SU-DHL-6 (cell line): ENCODE results near the gene ARHGAP6.
"Not testable (repeated sequence)": the region's sequence is repeated elsewhere in the genome, so short reads cannot be mapped to it uniquely, and the experiment has no call there.

Experiments
- H2AFZ ChIP-seq: fragments of 200-600 bp; sonication (generic); 2 replicates; pipeline ENCODE4 v1.6.1; 2014; ENCODE audit warnings: low read depth, mild to moderate bottlenecking, moderate library complexity, mixed read lengths, antibody characterized with exemption, low read length; ENCODE audit not compliant: severe bottlenecking
- H3F3A ChIP-seq: fragments of 200-600 bp; shearing (Covaris generic); 2 replicates; pipeline ENCODE4 v1.6.0; 2016; ENCODE audit warnings: antibody characterized with exemption, mild to moderate bottlenecking; ENCODE audit not compliant: insufficient read depth
- H3K27ac ChIP-seq: fragments of 200-600 bp; sonication (generic); 2 replicates; pipeline ENCODE4 v1.5.1; 2016; ENCODE audit warnings: low read depth, mild to moderate bottlenecking, low read length, moderate library complexity, mixed read lengths
- H3K27me3 ChIP-seq: fragments of 200-600 bp; sonication (generic), shearing (Covaris generic); 2 replicates; pipeline ENCODE4 v1.6.0; 2014; ENCODE audit warnings: mild to moderate bottlenecking, low read length
- H3K36me3 ChIP-seq: fragments of 200-600 bp; sonication (generic); 2 replicates; pipeline ENCODE4 v1.6.1; 2014; ENCODE audit warnings: mild to moderate bottlenecking, low read length, mixed read lengths
- H3K4me2 ChIP-seq: fragments of 300-600, 200-600 bp; shearing (Covaris generic), sonication (generic); 2 replicates; pipeline ENCODE4 v1.6.0; 2014; ENCODE audit warnings: low read length, low read depth, mild to moderate bottlenecking; ENCODE audit not compliant: poor library complexity, severe bottlenecking
- H3K4me3 ChIP-seq: fragments of 200-600 bp; sonication (generic); 2 replicates; pipeline ENCODE4 v1.5.1; 2014; ENCODE audit warnings: antibody characterized with exemption, low read length, mild to moderate bottlenecking, mixed read lengths; ENCODE audit not compliant: insufficient read depth, poor library complexity, severe bottlenecking
- H3K79me2 ChIP-seq: fragments of 200-600 bp; sonication (generic); 2 replicates; pipeline ENCODE4 v1.6.1; 2014; ENCODE audit warnings: mild to moderate bottlenecking, low read length, moderate library complexity; ENCODE audit not compliant: insufficient read depth
- H3K9ac ChIP-seq: fragments of 200-600 bp; sonication (generic); 2 replicates; pipeline ENCODE4 v1.7.0; 2014; ENCODE audit warnings: mild to moderate bottlenecking, low read length
- H3K9me2 ChIP-seq: fragments of 200-600 bp; sonication (generic); replicated peaks from 2 replicates; pipeline ENCODE4 v1.6.1; 2014; ENCODE audit warnings: low read length; ENCODE audit not compliant: insufficient read depth
- H3K9me3 ChIP-seq: fragments of 200-600 bp; sonication (generic); 2 replicates; pipeline ENCODE4 v1.6.1; 2014; ENCODE audit warnings: low read length, mixed read lengths; ENCODE audit not compliant: insufficient read depth
- H4K20me1 ChIP-seq: fragments of 200-600 bp; sonication (generic); 2 replicates; pipeline ENCODE4 v1.6.1; 2014; ENCODE audit warnings: low read depth, mild to moderate bottlenecking, antibody characterized with exemption, low read length, moderate library complexity, mixed read lengths
- EZH2phosphoT487 ChIP-seq: fragments of 200-600 bp; sonication (generic), shearing (Covaris generic); conservative IDR thresholded peaks from 2 replicates; pipeline ENCODE4 v1.6.1; 2018; ENCODE audit warnings: mild to moderate bottlenecking, antibody characterized with exemption, low read length, moderate library complexity, mixed read lengths
- TF ChIP-seq, protein P1 (sequence below): fragments of 200-600 bp; sonication (generic); IDR thresholded peaks from one replicate; pipeline ENCODE4 v1.5.1; 2017; ENCODE audit warnings: antibody characterized with exemption, mild to moderate bottlenecking, low read length, moderate library complexity; ENCODE audit not compliant: insufficient read depth, poor library complexity, severe bottlenecking

Gene ARHGAP6

GRCh38 chrX:11579636-11580600 is 85.8 kb downstream of the ARHGAP6 start:
- Histone ChIP-seq H3K36me3 (no peaks in the 10 kb centered on the region), H3K27me3 (no peaks in the 10 kb centered on the region), H3K27ac (no peak overlapping the region), H3F3A (no peaks in the 10 kb centered on the region), H3K9ac (no peak overlapping the region), H3K4me2 (no peak overlapping the region), H2AFZ (no peak overlapping the region), H3K79me2 (no peaks in the 10 kb centered on the region), H4K20me1 (no peaks in the 10 kb centered on the region), H3K4me3 (no peak overlapping the region), H3K9me3 (no peaks in the 10 kb centered on the region), H3K9me2 (no peaks in the 10 kb centered on the region)
- TF ChIP-seq EZH2phosphoT487, result no peak
- TF ChIP-seq, protein P1, sequence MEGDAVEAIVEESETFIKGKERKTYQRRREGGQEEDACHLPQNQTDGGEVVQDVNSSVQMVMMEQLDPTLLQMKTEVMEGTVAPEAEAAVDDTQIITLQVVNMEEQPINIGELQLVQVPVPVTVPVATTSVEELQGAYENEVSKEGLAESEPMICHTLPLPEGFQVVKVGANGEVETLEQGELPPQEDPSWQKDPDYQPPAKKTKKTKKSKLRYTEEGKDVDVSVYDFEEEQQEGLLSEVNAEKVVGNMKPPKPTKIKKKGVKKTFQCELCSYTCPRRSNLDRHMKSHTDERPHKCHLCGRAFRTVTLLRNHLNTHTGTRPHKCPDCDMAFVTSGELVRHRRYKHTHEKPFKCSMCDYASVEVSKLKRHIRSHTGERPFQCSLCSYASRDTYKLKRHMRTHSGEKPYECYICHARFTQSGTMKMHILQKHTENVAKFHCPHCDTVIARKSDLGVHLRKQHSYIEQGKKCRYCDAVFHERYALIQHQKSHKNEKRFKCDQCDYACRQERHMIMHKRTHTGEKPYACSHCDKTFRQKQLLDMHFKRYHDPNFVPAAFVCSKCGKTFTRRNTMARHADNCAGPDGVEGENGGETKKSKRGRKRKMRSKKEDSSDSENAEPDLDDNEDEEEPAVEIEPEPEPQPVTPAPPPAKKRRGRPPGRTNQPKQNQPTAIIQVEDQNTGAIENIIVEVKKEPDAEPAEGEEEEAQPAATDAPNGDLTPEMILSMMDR, result no peak

DNA sequence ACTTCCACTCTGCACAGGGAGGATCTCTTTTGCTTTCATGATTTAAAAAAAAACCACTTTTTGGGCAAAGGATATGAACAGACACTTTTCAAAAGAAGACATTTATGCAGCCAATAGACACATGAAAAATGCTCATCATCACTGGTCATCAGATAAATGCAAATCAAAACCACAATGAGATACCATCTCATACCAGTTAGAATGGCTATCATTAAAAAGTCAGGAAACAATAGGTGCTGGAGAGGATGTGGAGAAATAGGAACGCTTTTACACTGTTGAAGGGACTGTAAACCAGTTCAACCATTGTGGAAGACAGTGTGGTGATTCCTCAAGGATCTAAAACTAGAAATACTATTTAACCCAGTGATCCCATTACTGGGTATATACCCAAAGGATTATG is 87.4 kb downstream of the ARHGAP6 start:
- not testable (repeated sequence) for H3K4me3 ChIP-seq, H3K79me2 ChIP-seq, H3K27ac ChIP-seq, H3K9me3 ChIP-seq, H3K4me2 ChIP-seq, H3K36me3 ChIP-seq, H3K9ac ChIP-seq, H3K27me3 ChIP-seq, H2AFZ ChIP-seq, H3K9me2 ChIP-seq, H3F3A ChIP-seq, H4K20me1 ChIP-seq

GRCh38 chrX:11577603-11578002 is 88.1 kb downstream of the ARHGAP6 start:
- no peak overlapping the region for H3K9ac ChIP-seq
- TF ChIP-seq, protein P1, result no peak
- no peak for TF ChIP-seq EZH2phosphoT487
- H2AFZ ChIP-seq, result no peak overlapping the region
- no peak overlapping the region for H3K27ac ChIP-seq
- no peaks in the 10 kb centered on the region for H3F3A ChIP-seq
- no peaks in the 10 kb centered on the region for H3K36me3 ChIP-seq
- no peaks in the 10 kb centered on the region for H3K9me2 ChIP-seq
- no peak overlapping the region for H3K4me3 ChIP-seq
- H3K79me2 ChIP-seq, result no peaks in the 10 kb centered on the region
- H3K9me3 ChIP-seq, result no peaks in the 10 kb centered on the region
- H4K20me1 ChIP-seq, result no peaks in the 10 kb centered on the region
- no peak overlapping the region for H3K4me2 ChIP-seq
- no peaks in the 10 kb centered on the region for H3K27me3 ChIP-seq

- no peak overlapping the region for H3K4me2 ChIP-seq
- no peak for TF ChIP-seq EZH2phosphoT487
- TF ChIP-seq, protein P1, result no peak
- no peak overlapping the region for H3K4me3 ChIP-seq
- H4K20me1 ChIP-seq, result no peaks in the 10 kb centered on the region
- no peaks in the 10 kb centered on the region for H3F3A ChIP-seq
- no peaks in the 10 kb centered on the region for H3K36me3 ChIP-seq
- no peaks in the 10 kb centered on the region for H3K9me2 ChIP-seq
- no peak overlapping the region for H2AFZ ChIP-seq
- H3K79me2 ChIP-seq, result no peaks in the 10 kb centered on the region
- H3K27ac ChIP-seq, result no peak overlapping the region
- no peaks in the 10 kb centered on the region for H3K9me3 ChIP-seq
- H3K9ac ChIP-seq, result no peak overlapping the region
- no peaks in the 10 kb centered on the region for H3K27me3 ChIP-seq
These were observed 90.4 kb downstream of the ARHGAP6 start for GRCh38 chrX:11575332-11575731.
